DLD1 (cell line): ENCODE results near the gene DNAH1.
"Not testable (repeated sequence)": the region's sequence is repeated elsewhere in the genome, so short reads cannot be mapped to it uniquely, and the experiment has no call there.

Experiments used
- in situ Hi-C: cut with HindIII; loops from 2 replicates; pipeline ENCODE4 v1.10.0; 2017; ENCODE audit warnings: low sequenced_read_pairs

DNAH1 gene

DNA sequence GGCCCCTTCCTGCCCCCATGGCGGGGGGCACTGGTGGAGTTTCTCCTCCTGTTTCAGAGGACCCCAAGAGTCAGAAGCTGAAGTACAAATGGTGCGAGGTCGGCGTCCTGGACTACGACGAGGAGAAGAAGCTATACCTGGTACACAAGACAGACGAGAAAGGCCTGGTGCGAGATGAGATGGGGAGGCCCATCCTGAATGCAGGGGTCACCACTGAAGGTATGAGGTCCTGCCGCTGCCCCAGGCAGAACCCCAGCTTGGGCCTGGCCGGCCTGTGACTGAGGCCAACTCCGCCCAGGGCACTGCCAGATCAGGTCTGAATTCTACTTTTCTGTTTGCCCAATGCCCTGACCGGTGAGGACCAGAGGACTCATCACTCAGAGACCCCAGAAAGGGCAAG lies 15.0 kb downstream of the DNAH1 start:
- in situ Hi-C loops, result no loop called here

- in situ Hi-C loops, result no loop called here
These were observed 15.8 kb downstream of the DNAH1 start for GRCh38 chr3:52331906-52332305.

DNA sequence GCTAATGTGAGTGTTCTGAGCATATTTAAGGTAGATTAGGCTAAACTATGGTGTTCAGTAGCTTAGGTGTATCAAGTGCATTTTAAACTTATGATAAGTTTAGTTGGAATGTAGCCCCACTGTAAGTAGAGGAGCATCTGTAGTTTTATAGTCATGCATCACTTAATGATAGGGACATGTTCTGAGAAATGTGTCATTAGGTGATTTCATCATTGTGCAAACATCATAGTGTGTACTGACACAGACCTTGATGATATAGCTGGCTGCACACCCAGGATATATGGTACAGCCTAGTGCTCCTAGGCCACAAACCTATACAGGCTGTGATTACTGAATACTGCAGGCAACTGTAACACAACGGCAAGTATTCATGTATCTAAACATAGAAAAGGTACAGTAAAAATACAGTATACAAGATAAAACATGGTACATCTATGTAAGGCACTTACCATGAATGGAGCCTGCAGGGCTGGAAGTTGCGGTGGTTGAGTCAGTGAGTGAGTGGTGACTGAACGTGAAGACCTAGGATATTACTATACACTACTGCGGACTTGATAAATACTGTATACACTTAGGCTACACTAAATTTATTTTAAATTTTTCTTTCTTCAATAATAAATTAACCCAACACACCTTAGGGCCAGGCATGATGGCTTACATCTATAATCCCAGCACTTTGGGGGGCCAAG lies 17.9 kb downstream of the DNAH1 start:
- in situ Hi-C loops, result no loop called here

DNA sequence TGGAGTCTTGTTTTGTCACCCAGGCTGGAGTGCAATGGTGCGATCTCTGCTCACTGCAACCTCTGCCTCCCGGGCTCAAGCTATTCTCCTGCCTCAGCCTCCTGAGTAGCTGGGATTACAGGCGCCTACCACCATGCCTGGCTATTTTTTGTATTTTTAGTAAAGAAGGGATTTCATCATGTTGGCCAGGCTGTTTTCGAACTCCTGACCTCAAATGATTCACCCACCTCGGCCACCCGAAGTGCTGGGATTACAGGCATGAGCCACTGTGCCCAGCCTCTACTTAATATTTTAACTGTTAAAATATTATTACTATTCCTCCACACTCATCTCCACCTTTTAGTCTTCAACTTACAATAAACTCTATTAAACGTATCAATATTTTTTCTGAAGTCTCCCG lies 22.0 kb downstream of the DNAH1 start:
- in situ Hi-C loops, result not testable (repeated sequence)

DNA sequence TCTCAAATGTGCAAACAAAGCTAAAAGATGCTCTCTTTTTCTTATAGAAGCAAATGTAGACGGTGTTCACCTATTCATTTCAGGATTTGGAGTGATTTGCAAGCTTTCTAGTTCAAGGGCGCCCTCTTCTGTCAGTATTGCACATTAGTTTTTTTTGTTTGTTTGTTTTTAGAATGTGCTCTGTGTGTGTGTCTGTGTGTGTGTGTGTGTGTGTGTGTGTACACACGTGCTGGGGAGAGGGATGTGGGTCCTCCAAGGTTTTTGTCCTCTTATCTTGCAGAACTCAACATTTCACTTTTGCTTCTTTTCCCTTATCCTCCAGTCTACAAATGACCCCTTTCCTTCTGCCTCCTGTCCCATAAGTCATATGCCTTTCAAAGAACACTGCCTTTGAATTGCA lies 23.5 kb downstream of the DNAH1 start:
- in situ Hi-C loops, result no loop called here

- in situ Hi-C loops, result no loop called here
These were observed 25.0 kb downstream of the DNAH1 start for GRCh38 chr3:52341123-52341522.

- in situ Hi-C loops, result no loop called here
These were observed 28.0 kb downstream of the DNAH1 start for GRCh38 chr3:52343946-52344600.

DNA sequence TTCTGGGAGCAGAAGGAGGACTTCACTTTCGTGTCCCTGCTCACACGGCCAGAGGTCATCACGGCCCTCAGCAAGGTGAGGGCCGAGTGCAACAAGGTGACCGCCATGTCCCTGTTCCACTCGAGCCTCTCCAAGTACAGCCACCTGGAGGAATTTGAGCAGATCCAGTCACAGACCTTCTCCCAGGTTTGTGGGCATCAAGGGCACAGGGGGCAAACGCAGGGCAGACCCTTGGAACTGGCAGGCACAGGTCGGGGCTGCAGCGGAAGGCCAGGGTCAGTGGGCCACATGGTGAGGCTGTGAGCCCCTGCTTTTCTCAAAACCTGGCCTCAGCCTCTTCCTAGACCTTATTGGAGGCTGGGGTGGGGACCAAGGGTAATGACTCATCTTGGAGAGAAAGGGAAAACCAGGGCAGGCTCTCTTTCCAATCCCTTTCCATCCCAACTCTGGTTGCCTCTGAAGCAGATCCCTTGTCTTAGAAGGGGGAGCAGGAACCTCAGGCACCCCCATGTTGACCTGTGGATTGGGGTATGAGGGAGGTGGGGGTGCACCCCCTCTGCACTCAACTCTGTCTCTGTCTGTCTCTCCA lies 29.5 kb downstream of the DNAH1 start:
- in situ Hi-C loops, result no loop called here

DNA sequence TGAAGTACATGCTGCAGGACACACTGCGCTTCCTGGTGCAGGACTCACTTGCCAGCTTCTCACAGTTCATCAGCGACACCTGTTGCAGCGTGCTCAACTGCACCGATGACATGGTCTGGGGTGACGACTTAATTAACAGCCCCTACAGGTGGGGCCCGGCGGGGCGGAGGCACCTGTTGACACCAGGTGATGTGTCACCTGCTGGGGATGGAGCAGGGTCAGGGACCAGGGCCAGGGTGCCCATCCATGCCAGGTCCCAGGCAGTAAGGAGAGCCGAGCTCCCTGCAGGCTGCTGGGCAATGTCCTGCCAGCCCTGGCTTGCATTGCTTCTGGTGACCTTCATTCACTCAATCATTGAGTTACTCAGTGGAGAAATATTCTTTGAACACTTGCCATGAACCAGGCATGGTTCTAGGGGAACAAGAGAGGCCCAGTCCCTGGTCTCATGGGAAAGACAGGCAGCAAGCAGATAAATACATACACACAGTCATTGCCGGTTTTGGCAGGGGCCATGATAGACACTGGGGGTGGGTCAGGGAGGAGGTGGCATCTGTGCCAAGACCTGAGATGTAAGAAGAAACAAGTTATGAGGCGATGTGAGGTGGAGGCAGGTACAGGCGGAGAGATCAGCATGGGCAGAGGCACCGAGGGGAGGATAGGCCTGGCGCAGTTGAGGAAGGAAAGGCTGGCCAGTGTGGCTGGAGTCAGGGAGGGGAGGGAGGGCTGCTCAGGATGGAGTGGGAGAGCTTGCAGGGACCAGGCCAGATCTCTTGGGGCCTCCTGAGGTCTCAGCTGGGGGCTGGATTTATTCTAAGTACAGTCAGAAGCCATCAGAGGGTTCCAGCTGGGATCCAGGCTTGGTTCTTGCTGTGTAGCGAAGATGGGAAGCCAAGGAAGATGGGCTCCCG lies 30.8 kb downstream of the DNAH1 start:
- in situ Hi-C loops, result no loop called here

GRCh38 chr3:52347716-52348635 lies 31.9 kb downstream of the DNAH1 start:
- in situ Hi-C loops, result no loop called here

DNA sequence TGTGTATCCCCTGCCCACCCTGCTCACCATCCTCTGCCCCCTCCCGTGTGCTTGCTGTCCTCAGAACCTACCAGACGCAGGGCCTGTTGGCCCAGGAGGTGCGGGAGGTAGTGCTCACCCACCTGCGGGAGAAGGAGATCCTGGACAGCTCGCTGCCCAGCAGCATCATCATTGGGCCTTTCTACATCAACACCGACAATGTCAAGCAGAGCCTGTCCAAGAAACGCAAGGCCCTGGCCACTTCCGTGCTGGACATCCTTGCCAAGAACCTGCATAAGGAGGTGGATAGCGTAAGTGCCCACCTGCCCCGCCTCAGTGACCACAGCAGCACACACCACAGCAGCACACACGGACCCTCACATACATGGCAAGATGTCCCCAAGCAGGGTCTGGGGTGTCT lies 33.0 kb downstream of the DNAH1 start:
- in situ Hi-C loops, result no loop called here

DNA sequence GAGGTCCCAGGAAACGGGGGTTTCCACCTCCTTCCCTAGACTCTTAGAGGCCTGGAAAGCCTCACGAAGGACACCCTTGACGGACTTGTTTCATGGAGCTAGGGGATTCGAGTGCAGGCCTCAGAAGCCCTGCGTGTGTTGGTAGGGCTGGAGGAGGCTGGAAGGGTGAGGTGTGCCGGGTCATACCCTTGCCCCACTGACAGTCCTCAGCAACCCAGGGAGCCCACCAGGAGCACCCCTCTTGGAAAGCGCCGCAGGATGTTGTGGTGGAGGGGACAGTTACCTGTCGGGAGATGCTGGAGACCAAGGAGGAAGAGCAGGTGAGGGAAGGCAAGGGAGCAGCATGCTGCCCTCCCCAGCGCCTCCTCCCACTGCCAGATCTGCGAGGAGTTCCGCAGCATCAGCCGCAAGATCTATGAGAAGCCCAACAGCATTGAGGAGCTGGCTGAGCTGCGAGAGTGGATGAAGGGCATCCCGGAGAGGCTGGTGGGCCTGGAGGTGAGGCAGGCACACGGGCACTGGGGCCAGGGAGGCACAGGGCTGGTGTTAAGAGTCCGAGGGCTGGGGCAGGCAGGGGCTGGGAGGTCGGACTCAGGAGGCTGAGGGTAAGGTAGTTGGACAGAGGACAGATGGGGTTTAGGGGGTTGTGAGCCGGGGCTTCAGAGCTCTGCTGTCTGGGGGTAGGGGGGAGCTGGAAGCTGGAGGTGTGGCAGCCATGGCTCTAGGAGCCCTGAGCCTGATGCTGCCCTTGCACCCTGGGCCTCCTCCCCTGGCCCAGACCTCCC lies 33.7 kb downstream of the DNAH1 start:
- in situ Hi-C loops, result no loop called here

DNA sequence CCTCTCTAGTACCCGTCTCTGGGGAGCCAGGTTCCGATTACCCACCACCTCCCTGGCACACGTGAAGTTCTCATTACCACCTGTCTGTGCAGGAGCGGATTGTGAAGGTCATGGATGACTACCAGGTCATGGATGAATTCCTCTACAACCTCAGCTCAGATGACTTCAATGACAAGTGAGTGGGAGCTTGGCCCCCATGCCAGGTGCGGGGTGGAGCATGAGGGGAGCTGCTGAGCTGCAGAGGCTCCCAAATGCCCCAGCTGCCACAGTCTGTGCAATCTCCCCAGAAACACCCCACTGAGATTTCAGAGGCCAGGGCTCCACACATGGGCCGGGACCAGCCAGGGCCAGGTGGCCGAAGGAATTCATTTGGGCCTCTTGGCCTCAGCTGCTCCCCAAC lies 34.3 kb downstream of the DNAH1 start:
- in situ Hi-C loops, result no loop called here

DNA sequence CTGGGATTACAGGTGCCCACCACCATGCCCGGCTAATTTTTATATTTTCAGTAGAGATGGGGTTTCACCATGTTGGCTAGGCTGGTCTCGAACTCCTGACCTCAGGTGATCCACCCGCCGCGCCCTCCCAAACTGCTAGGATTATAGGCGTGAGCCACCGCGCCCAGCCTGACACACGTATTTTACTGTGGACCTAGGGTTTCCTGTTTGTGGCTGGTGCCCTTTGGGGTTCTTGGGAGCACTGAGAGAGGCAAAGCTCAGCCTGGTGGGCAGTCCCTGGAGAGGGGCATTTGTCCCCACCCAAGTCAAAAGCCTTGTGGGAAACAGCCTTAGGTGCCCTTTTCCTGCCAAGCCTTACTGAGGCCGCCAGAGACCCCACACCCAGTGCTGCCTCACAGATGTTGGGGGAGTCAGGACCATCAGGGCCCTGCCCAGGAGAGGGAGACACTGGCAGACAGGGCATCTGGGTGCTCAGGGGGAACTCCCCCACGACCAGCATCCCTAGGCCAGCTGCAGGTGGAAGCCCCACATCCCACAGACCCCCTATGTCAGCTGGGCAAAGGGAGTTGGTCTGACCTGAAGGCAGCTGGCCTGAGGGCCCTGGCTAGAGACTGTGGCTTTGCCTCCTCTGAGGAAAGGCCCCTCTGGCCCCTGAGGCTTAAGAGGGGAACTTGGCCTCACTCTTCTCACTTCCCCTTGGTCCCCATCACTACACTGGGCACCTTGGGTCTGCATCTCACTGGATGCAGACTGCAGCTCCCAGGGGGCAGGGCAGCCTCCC lies 35.1 kb downstream of the DNAH1 start:
- in situ Hi-C loops, result no loop called here

DNA sequence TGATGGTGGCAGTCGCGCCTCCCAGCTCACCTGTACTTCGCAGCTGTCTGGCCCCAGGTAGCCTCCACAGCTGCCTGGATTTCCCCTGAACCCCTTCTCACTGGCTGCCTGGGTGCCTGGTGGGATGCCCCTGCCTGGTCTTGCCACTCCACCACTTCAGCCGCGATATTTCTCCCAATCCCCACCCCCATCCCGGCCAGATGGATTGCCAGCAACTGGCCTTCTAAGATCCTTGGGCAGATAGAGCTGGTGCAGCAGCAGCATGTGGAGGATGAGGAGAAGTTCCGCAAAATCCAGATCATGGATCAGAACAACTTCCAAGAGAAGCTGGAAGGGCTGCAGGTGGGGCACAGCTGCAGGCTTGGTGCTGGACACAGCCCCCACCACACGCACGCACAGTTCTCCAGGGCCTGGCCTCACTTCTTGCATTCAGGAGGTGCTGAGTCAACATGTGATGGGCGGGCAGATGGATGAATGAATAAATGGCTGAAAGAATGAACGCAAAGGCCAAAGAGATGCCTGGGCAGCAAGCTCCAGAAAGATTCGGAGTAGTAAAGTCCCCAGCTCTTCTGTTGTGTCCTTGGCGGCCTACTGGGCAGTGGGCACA lies 35.7 kb downstream of the DNAH1 start:
- in situ Hi-C loops, result no loop called here

DNA sequence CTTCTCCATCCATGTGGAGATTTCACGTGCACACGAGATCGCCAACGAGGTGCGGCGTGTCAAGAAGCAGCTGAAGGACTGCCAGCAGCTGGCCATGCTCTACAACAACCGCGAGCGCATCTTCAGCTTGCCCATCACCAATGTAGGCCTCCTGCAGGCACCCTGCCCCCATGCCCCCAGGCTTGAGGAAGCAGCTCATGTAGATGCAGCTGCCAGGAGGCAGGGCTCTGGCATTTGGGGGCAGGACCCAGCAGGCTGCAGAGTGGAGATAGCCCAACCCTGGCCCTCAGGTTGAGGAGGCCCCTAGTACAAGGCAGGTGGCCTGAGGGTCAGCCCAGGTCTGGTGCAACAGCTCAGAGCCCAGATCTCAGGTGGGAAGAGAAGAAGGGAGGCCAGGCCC lies 36.4 kb downstream of the DNAH1 start:
- in situ Hi-C loops, result no loop called here

DNA sequence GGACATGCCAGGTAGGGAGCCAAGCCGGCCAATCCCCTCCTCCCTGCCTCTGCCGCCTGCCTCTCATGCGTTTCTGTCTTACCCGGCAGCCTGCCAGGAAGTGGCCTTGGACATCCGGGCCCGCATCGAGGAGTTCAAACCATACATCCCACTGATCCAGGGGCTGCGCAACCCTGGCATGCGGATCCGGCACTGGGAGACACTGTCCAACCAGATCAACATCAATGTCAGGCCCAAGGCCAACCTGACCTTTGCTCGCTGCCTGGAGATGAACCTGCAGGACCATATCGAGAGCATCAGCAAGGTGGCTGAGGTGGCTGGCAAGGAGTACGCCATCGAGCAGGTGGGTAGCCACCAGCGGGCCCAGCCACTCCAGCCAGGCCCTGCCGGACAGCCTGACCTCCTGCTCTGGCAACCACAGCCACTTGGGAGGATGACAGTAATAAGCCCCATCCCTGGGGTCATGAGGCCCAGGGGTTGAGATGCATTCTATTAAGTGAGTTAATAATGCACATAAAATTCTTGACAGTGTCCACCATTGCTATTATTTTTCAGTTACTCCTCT lies 37.3 kb downstream of the DNAH1 start:
- in situ Hi-C loops, result no loop called here

GRCh38 chr3:52354676-52355075 lies 38.6 kb downstream of the DNAH1 start:
- in situ Hi-C loops, result no loop called here
